Measurements from ENCODE around the gene PID1.

Gene PID1

GRCh38 chr2:229268626-229269025 is 2.5 kb downstream of the PID1 start:
- Histone ChIP-seq H3K27ac (replicated peaks) (no peak overlapping the region), H3K27me3 (ENCODE audit: insufficient read depth, poor library complexity, severe bottlenecking) (peaks cover 22% of the 10 kb centered on the region), H3K4me3 (replicated peaks; ENCODE audit: insufficient read depth, low read length) (no peak overlapping the region)
- DNase-seq (ENCODE audit: low read depth in 1 of 2, low spot score in 1 of 2): no peak
- TF ChIP-seq GABPA (IDR thresholded peaks at IDR 0.05; ENCODE audit: low read depth) (no peak), SPI1 (IDR thresholded peaks at IDR 0.05; ENCODE audit: borderline replicate concordance, low read depth) (no peak), REST (IDR thresholded peaks at IDR 0.05; ENCODE audit: insufficient replicate concordance, low read depth) (no peak), CTCF (IDR thresholded peaks at IDR 0.05; ENCODE audit: insufficient read depth, low read length) (no peak), POLR2AphosphoS5 (IDR thresholded peaks at IDR 0.05; ENCODE audit: low read depth) (no peak)

GRCh38 chr2:229267080-229267479 is 4.0 kb downstream of the PID1 start:
- Histone ChIP-seq H3K4me3 (replicated peaks; ENCODE audit: insufficient read depth, low read length) (no peak overlapping the region), H3K27ac (replicated peaks) (no peak overlapping the region), H3K27me3 (ENCODE audit: insufficient read depth, poor library complexity, severe bottlenecking) (peaks cover 18% of the 10 kb centered on the region)
- no peak for DNase-seq (ENCODE audit: low read depth in 1 of 2, low spot score in 1 of 2)
- TF ChIP-seq POLR2AphosphoS5 (IDR thresholded peaks at IDR 0.05; ENCODE audit: low read depth) (no peak), REST (IDR thresholded peaks at IDR 0.05; ENCODE audit: insufficient replicate concordance, low read depth) (no peak), SPI1 (IDR thresholded peaks at IDR 0.05; ENCODE audit: borderline replicate concordance, low read depth) (no peak), GABPA (IDR thresholded peaks at IDR 0.05; ENCODE audit: low read depth) (no peak), CTCF (IDR thresholded peaks at IDR 0.05; ENCODE audit: insufficient read depth, low read length) (no peak)

GRCh38 chr2:229265727-229266126 is 5.4 kb downstream of the PID1 start:
- TF ChIP-seq CTCF (IDR thresholded peaks at IDR 0.05; ENCODE audit: insufficient read depth, low read length) (no peak), SPI1 (IDR thresholded peaks at IDR 0.05; ENCODE audit: borderline replicate concordance, low read depth) (no peak), REST (IDR thresholded peaks at IDR 0.05; ENCODE audit: insufficient replicate concordance, low read depth) (no peak), GABPA (IDR thresholded peaks at IDR 0.05; ENCODE audit: low read depth) (no peak), POLR2AphosphoS5 (IDR thresholded peaks at IDR 0.05; ENCODE audit: low read depth) (no peak)
- no peak overlapping the region for H3K4me3 ChIP-seq (replicated peaks; ENCODE audit: insufficient read depth, low read length)

More at GRCh38 chr2:229265727-229266126, 5.4 kb downstream of the PID1 start:
- H3K27ac ChIP-seq (replicated peaks): no peak overlapping the region
- no peak for DNase-seq (ENCODE audit: low read depth in 1 of 2, low spot score in 1 of 2)
- H3K27me3 ChIP-seq (ENCODE audit: insufficient read depth, poor library complexity, severe bottlenecking): peaks cover 10% of the 10 kb centered on the region
